ENCODE measurements around the gene CMIP.

DNA sequence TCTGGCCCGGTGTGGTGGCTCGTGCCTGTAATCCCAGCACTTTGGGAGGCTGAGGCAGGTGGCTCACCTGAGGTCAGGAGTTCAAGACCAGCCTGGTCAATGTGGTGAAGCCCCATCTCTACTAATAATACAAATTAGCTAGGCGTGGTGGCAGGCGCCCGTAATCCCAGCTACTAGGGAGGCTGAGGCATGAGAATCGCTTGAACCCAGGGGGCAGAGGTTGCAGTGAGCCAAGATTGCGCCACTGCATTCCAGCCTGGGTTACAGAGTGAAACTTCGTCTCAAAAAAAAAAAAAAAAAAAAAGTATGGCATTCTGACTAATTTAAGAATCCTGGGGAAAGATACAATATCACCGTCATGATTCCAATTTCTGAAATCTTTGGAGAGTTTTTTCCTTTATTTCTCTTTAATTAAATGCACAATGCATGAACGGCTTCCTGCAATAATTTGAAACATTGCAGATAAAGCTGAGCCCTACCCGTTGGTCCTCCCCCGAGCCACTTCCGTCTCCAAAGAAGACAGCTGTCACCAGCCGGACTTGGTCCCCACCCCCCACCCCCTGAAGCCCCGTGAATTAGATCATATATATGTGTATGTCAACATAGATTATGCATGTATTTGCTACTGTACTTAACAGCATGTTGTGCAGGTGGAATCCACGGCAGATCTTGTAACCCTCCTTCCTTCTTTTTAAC, 191.8 kb downstream of the CMIP start:
- TF ChIP-seq, protein P1, sequence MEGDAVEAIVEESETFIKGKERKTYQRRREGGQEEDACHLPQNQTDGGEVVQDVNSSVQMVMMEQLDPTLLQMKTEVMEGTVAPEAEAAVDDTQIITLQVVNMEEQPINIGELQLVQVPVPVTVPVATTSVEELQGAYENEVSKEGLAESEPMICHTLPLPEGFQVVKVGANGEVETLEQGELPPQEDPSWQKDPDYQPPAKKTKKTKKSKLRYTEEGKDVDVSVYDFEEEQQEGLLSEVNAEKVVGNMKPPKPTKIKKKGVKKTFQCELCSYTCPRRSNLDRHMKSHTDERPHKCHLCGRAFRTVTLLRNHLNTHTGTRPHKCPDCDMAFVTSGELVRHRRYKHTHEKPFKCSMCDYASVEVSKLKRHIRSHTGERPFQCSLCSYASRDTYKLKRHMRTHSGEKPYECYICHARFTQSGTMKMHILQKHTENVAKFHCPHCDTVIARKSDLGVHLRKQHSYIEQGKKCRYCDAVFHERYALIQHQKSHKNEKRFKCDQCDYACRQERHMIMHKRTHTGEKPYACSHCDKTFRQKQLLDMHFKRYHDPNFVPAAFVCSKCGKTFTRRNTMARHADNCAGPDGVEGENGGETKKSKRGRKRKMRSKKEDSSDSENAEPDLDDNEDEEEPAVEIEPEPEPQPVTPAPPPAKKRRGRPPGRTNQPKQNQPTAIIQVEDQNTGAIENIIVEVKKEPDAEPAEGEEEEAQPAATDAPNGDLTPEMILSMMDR (IDR thresholded peaks at IDR 0.05) = no peak
- no peak for TF ChIP-seq POLR2A (IDR thresholded peaks at IDR 0.05)

All from sigmoid colon (tissue), 3 donors.